Frontal cortex (tissue), 4 donors: Measurements from ENCODE around the gene GNG7. TPM values are rescaled to one million over a fixed set of nuclear protein-coding genes. Genes with fewer than 3 reads are reported as not detected.
"Not testable (repeated sequence)": the region's sequence is repeated elsewhere in the genome, so short reads cannot be mapped to it uniquely, and the experiment has no call there.

ENCODE experiments used
- DNase-seq, 2 donors: peaks; one replicate each; pipeline ENCODE4 v3.0.0; 2012; ENCODE audit warnings: low spot score in 2 of 2
- FAIRE-seq: peaks from 2 replicates; lab custom pipeline; 2012; peaks lifted over from hg19 to GRCh38; lab: Jason Lieb, UNC
- total RNA-seq: library from RNA; depleted of rRNA; stranded (reverse); fragments of >200 nt; gene quantifications from one replicate; pipeline ENCODE4 v1.2.3, GENCODE V29; 2014
- donor health status: control.
- donor health status: control.
- donor health status: control.

Gene GNG7
- total RNA-seq, 1 donor from 2014 or later: 7.7 TPM

DNA sequence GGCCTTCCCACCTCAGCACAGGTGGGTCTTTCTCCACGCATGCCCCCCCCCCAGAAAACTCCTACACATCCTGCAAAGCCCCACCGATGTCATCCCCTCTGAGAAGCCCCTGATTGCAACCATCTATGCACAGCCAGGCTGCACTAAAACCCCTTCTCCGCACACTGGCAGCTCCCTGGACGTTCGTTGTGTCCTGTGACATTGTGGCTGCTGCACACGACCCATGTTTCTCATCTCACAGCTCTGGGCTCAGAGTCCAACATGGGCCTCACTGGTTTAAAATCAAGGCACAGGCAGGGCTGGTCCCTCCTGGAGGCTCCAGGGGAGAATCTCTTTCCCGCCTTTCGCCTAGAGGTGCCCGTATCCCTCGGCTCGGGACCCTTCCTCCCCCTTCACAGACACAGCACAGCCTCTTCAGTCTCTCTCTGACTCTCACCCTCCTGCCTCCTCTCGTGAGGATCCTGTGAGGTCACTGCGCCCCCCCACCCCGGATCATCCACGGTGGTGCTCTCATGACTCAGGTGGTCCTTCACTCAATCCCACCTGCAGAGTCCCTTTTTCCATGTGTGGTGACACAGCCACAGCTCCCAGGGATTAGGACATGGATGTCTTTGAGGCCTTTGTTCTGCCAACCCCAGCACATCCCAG lies 155.3 kb downstream of the GNG7 start:
- no peak for FAIRE-seq
- DNase-seq: no peak

DNA sequence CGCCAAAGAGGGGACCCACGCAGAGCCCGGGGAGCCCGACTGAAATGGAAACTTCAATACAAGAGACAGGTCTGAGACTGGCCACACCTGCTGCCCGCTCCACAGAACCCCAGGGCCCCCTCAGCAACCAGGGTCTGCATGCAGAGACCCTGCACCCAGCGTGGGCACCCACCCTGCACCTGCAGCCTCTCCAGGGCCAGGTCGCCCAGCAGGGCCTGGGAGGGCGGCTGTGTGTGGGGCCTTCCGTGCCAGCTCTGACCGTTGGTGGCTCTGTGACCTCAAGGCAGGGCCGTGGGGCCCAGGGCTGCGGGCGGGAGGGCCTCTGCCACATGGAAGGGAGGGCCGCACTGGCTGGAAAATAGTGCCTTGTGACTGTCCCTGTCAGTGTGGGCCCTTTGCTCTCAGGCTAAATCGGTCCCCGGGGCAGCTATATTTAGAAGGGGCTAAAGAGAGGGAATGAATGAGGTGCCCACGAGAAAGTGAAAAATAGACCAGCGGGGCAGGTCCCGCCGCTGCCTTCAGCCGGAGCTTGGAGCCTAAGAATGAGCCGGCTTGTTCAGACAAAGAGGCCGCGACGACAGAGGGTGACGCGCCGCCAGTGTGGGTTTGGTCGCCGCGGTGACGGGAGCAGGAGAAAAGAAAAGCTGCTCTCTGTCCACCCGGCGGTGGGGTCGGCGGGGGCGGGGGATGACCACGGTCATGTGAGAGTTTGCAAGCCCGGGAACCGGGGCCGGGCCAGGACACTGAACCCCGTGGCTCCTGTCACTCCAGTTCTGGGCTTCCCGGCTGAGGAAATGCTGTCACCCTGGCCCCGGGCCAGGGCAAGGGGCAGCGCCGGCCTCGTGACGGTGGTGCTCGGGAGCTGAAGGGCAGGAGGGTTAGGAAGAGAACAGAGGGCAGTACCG lies 156.1 kb downstream of the GNG7 start:
- peak; percentile 73 to 86 for DNase-seq
- no peak for FAIRE-seq

DNA sequence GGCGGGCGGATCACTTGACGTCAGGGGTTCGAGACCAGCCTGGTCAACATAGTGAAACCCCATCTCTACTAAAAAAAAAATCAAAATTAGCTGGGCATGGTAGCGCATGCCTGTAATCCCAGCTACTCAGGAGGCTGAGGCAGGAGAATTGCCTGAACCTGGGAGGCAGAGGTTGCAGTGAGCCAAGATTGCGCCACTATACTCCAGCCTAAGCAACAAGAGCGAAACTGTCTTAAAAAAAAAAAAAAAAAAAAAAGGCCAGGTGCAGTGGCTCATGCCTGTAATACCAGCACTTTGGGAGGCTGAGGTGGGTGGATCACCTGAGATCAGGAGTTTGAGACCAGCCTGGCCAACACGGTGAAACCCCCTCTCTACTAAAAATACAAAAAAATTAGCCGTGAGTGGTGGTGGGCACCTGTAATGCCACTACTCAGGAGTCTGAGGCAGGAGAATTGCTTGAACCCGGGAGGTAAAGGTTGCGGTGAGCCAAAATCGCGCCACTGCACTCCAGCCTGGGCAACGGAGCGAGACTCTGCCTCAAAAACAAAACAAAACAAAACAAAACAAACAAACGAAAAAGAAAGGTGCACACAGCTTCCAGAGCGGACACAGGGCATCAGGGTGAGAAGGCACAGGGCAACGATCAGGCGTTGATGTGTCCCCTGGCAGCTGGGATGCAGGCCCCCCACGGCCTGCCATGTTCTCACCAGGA lies 156.9 kb downstream of the GNG7 start:
- DNase-seq, FAIRE-seq: not testable (repeated sequence)

DNA sequence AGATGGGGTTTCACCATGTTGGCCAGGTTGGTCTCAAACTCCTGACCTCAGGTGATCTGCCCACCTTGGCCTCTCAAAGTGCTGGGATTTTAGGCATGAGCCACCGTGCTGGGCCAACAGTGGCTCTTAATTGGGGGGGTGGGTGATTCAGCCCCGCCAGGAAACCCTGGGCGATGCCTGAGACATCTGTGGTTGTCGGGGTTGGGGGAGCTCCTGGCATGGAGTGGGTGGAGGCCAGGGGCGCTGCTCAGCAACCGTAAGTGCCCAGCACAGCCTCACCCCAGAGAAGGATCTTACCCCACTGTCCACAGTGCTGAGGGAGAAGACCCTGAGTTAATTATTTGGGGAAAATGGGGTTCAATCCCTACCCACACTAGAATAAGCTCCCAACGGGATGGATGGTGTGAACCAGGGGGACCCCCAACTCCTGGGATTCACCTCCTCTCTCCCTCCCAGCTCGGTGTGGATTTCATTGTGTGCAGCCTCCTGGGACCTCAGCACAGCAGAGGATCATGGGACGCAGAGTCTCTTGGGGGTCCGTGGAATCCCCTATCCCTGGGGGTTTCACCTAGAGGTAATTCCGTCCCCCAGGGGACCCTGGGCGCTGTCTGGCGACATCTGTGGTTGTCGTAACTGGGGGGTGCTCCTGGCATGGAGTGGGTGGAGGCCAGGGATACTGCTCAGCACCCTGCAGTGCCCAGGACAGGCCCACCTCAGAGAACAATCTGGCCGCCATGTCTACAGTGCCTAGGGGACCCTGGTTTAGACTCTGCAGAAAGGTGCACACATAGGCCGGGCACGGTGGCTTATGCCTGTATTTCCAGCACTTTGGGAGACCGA lies 157.7 kb downstream of the GNG7 start:
- FAIRE-seq (no peak), DNase-seq (no peak)

DNA sequence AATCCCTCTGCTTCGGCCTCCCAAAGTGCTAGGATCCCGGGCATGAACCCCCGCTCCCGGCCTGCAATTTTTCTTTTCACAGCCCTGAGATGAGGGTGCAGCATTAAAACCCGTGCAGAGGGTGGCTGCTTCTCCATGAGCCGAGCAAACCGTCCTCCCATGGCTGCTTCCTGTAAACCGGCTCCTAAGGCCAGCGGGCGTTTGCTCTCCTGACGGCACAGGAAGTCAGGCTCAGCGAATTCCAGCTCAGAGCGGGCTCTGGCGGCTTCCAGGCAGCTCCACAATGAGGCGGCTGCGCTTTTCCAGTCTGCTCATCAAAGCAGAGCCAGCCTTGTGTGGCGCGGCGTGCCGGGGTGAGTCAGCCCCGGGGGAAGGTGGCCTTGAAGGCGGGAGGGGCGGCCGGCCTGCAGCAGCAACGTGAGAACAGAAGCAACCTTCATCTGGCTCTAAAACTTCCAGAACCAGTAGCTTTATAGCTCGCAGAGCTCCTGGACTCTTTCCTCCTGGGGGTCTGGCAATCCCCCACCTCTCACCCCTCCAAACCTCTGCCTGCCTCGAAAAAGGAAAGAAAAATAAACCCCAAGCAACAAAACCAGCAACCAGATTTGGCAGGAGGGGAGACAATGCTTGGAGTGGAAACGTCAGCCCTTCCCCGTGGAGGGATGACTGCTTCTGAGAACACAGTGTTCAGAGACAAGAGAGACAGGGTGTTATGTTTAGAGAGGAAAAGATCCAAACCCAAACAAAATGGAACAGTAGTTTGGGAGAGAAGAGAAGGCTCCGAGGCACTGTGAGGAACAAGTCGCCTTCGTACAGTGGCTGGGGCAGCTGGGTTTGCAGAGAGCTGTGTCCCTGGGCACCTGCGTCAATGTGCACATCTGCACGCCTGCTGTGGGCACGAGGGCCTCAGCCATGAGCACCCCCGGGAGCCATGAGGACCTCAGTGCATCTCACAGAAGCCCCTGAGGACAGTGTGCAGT lies 158.7 kb downstream of the GNG7 start:
- DNase-seq (peak; percentile 69 to 86), FAIRE-seq (no peak)

DNA sequence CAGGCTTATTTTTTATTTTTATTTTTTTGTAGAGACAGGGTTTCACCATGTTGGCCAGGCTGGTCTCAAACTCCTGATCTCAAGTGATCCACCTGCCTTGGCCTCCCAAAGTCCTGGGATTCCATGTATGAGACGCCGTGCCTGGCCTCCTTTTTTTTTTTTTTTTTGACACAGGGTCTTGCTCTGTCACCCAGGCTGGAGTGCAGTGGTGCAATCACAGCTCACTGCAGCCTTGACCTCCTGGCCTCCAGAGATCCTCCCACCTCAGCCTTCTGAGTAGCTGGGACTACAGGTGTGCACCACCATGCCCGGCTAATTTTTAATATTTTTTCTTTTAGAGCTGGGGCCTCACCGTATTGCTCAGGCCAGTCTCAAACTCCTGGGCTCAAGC lies 159.4 kb downstream of the GNG7 start:
- not testable (repeated sequence) for DNase-seq, FAIRE-seq

DNA sequence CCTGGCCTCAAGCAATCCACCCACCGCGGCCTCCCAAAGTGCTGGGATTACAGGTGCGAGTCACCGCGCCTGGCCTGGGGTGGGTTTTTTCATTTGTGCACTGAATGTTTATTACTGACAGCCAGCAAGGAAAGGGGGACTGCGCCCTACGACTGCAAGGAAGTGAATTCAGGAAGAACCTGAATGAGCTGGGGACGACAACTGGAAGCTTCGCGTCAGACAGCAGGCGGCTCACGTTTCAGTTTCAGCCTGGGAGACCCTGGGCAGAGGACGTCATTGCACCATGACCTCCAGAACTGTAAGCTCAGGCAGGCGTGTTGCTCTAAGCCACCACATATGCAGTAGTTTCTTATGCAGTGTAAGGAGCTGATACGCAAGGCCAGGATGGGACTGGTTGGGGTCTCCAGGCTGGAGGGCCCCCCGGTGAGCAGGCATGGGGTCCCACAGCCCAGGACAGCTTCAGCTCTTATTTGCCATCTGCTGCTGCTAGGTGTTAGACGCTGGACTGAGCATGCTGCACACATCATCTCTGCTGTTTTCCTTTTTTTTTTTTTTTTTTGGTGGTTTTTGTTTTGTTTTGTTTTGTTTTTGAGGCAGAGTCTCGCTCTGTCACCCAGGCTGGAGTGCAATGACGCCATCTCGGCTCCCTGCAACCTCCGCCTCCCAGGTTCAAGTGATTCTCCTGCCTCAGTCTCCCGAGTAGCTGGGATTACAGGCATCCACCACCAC lies 160.0 kb downstream of the GNG7 start:
- no peak for FAIRE-seq
- DNase-seq: no peak

DNA sequence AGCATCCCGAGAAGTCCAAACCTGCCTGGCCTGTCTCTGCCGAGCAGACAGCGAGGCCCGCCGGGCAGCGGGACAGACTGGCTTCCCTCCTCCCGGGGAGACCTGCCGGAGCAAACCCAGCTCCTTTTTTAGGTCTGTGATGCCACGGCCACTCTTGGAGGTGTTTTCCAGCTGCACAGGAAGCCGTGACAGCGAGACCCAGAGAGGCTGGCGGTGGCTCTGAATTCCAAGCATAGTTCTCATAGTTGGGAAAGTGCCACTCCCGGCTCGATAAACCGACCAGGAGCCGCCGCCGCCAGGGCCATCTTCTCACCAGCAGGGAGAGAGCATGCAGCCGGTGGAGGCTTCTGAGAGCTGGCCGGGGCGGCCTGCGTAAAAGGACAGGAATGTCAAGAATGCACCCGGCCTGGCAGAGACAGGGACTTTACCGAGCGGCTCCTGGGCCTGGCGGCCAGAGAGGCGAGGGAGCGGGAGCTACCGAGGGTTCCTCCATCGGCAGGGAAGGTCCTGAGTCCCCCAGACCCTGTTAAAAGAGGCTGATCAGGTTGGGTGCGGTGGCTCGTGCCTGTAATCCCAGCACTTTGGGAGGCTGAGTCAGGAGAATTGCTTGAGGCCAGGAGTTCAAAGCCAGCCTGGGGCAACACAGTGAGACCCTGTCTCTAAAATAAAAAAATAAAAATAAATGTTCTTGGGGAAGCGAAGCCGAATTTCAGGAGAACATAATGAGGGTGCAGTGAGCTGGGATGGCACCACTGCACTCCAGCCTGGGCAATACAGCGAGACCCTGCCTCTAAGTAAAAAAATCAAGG lies 161.6 kb downstream of the GNG7 start:
- DNase-seq (no peak), FAIRE-seq (no peak)

DNA sequence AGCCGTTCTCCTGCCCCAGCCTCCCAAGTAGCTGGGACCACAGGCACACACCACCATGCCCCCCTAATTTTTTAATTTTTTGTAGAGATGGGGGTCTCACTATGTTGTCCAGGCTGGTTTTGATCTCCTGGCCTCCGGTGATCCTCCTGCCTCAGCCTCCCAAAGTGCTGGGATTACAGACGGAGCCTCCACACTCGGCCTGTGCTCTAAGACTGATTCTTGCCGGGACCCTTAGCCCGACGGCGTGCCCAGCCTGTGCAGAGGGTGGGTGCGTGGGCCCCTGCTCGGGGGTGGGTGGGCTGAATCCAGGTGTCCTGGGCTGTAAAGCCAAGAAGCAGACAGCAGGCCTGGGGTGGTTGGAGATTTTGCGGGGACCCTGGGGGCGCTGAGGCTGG lies 162.2 kb downstream of the GNG7 start:
- DNase-seq (no peak), FAIRE-seq (no peak)

DNA sequence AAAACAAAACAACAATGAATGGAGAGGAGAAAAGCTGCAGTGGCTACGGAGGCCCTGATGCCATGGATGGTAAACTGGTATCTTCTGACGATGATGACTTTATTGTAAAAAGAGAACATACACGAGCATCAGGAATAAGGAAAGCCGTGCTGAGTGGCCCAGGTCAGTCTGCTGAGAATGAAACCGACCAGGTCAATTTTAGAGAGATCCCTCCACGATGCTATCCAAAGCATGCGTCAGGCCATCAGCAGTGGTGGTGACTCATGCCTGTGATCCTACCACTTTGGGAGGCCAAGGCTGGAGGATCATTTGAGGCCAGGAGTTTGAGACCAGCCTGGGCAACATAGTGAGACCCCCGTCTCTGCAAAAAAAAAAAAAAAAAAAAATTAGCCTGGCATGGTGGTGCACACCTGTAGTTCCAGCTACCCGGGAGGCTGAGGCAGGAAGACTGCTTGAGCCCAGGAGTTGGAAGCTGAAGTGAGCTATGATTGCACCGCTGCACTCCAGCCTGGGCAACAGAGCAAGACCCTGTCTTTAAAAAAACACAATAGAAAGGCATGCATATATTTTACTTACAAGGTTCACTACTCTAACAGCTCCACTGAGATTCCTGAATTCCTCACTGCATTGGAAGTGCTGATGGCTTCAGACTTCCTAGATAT lies 164.3 kb downstream of the GNG7 start:
- DNase-seq (no peak), FAIRE-seq (no peak)

DNA sequence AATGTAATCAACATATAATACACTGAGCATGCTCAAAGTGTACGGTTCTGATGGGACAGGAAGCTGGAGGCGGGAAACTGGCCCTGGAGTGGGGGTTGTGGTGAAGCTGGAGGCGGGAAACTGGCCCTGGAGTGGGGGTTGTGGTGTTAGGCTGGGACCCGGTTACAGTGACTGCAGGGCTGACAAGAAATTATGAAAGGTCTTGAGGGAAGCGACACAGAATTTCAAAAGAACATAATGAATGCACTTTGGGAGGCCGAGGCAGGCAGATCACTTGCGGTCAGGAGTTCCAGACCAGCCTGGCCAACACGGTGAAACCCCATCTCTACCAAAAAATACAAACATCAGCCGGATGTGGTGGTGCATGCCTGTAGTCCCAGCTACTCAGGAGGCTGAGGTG lies 164.9 kb downstream of the GNG7 start:
- not testable (repeated sequence) for DNase-seq, FAIRE-seq

DNA sequence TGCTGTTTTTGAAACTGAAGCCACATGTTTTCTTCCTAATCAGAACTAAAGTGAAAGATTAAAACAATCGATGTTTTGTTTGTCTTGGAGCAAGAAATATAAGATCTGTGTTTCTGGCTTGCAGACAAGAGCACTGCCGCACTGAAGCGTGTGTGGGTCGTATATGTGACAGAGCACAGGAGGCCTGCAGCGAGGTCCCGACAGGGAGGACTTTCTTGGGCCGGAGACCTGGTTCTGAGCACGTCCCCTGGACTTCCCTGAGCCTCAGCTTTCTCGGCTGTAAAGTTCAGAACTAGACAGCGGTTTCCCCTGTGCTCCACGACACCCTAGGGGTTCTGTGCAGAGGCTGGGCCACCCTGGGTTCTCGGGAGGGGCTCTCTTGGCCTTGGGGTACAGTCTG lies 166.0 kb downstream of the GNG7 start:
- FAIRE-seq: no peak
- DNase-seq: no peak

DNA sequence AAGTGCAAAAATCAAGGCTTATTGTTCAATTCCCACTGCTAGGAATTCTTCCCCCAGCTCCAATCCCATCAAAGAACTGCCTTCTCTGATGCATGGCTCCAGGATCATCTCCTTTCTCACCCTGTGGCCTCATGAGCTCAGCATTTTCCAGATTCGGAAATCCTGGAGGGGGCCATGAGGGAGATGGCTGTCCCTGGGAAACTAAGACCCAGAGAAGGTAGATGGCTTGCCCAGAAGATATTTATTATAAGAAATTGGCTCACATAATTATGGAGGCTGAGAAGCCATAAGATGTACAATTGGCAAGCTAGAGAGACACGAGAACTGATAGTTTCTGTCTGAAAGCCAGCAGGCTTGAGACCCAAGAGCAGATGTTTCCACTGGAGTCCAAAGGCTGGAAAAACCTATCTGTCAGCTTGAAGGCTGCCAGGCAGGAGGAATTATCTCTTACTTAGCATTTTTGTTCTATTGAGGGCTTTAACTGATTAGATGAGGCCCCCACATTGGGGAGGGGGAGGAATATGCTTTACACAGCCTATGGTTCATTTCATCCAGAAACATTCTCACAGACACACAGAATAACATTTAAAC lies 168.0 kb downstream of the GNG7 start:
- FAIRE-seq (no peak), DNase-seq (no peak)

DNA sequence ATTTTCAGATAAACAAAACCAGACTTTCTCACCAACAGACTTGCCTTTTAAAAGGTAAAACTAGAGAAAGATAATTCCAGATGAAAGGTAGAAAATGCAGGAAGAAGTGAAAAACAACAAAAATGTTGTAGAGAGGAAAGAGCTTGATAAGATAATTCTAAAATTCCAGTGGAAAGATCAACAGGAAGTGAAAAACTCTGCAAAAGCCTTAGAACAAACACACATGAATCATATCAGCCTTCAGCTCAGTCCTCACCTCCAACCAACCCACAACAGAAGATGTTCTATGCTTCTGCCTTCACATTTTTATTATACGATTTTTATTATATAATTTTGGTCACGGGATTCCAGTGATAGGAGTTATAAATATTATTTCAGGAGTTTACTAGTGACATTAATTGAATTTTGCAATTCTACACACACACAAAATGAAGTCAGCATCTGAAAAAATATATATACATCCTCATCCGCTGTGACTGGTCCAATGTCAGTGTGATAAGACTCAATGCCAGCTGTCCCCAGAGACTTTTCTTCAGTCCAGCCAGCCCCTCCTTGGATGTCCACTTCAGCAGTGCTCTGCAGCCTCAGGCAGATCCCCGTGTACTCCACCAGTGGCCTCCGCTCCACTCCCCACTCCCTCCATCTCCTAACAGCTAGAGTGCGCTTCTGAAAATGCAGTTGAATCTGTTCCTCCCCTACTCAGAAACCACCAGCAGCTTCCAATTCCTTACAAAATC lies 168.6 kb downstream of the GNG7 start:
- DNase-seq: no peak
- no peak for FAIRE-seq

DNA sequence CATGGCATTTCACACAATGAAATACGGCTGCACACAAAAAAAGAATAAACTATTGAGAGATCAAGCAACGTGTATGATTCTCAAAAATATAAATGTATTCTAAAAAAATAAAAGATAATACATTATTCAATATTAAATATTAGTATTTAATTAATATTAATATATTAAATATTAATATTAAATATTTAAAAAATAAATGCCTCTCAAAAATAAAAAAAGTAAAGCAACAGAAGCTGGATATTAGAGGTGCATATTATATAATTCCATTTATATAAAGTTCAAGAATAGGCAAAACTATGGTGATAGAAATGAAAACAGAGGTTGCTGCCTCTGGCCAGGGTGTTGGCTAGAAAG lies 169.4 kb downstream of the GNG7 start:
- FAIRE-seq: peak; percentile 58
- DNase-seq: no peak
